ENCODE results near the gene MAMLD1. TPM values are rescaled to one million over a fixed set of nuclear protein-coding genes. Genes with fewer than 3 reads are reported as not detected.
A peak's percentile ranks its signal among the peaks of the same experiment; 100 is the strongest.

The MAMLD1 gene
- polyA plus RNA-seq, 3 donors = 5.2 to 5.9 (median 5.8) TPM

- DNase-seq (ENCODE audit: low read depth in 3 of 3, low spot score in 2 of 3) = no peak
These were observed 126.4 kb downstream of the MAMLD1 start for GRCh38 chrX:150489359-150490015.

GRCh38 chrX:150495496-150495895 lies 132.4 kb downstream of the MAMLD1 start:
- DNase-seq (ENCODE audit: low read depth in 3 of 3, low spot score in 2 of 3) = no peak

- DNase-seq (ENCODE audit: low read depth in 3 of 3, low spot score in 2 of 3) = no peak
These were observed 136.1 kb downstream of the MAMLD1 start for GRCh38 chrX:150499240-150499639.

- no peak for DNase-seq (ENCODE audit: low read depth in 3 of 3, low spot score in 2 of 3)
These were observed 139.0 kb downstream of the MAMLD1 start for GRCh38 chrX:150502091-150502490.

GRCh38 chrX:150502979-150503897 lies 140.1 kb downstream of the MAMLD1 start:
- no peak for DNase-seq (ENCODE audit: low read depth in 3 of 3, low spot score in 2 of 3)

- DNase-seq (ENCODE audit: low read depth in 3 of 3, low spot score in 2 of 3) = no peak
These were observed 140.7 kb downstream of the MAMLD1 start for GRCh38 chrX:150503898-150504219.

- no peak for DNase-seq (ENCODE audit: low read depth in 3 of 3, low spot score in 2 of 3)
These were observed 141.5 kb downstream of the MAMLD1 start for GRCh38 chrX:150504397-150505182.

- no peak for DNase-seq (ENCODE audit: low read depth in 3 of 3, low spot score in 2 of 3)
These were observed 142.9 kb downstream of the MAMLD1 start for GRCh38 chrX:150506020-150506419.

GRCh38 chrX:150506486-150506885 lies 143.4 kb downstream of the MAMLD1 start:
- no peak for DNase-seq (ENCODE audit: low read depth in 3 of 3, low spot score in 2 of 3)

- no peak for DNase-seq (ENCODE audit: low read depth in 3 of 3, low spot score in 2 of 3)
These were observed 144.2 kb downstream of the MAMLD1 start for GRCh38 chrX:150507251-150507856.

- no peak for DNase-seq (ENCODE audit: low read depth in 3 of 3, low spot score in 2 of 3)
These were observed 144.9 kb downstream of the MAMLD1 start for GRCh38 chrX:150508018-150508417.

- peak in 1 of 3 donors; percentile 8 for DNase-seq (ENCODE audit: low read depth in 3 of 3, low spot score in 2 of 3)
These were observed 145.6 kb downstream of the MAMLD1 start for GRCh38 chrX:150508451-150509367.

GRCh38 chrX:150509703-150510102 lies 146.6 kb downstream of the MAMLD1 start:
- no peak for DNase-seq (ENCODE audit: low read depth in 3 of 3, low spot score in 2 of 3)

GRCh38 chrX:150512461-150512901 lies 149.4 kb downstream of the MAMLD1 start:
- DNase-seq (ENCODE audit: low read depth in 3 of 3, low spot score in 2 of 3) = no peak

- DNase-seq (ENCODE audit: low read depth in 3 of 3, low spot score in 2 of 3) = no peak
These were observed 150.4 kb downstream of the MAMLD1 start for GRCh38 chrX:150513544-150513943.

- DNase-seq (ENCODE audit: low read depth in 3 of 3, low spot score in 2 of 3) = no peak
These were observed 151.3 kb downstream of the MAMLD1 start for GRCh38 chrX:150514462-150514861.

- DNase-seq (ENCODE audit: low read depth in 3 of 3, low spot score in 2 of 3) = no peak
These were observed 152.7 kb downstream of the MAMLD1 start for GRCh38 chrX:150515801-150516200.

GRCh38 chrX:150517303-150517910 lies 154.3 kb downstream of the MAMLD1 start:
- no peak for DNase-seq (ENCODE audit: low read depth in 3 of 3, low spot score in 2 of 3)

- no peak for DNase-seq (ENCODE audit: low read depth in 3 of 3, low spot score in 2 of 3)
These were observed 159.4 kb downstream of the MAMLD1 start for GRCh38 chrX:150522494-150522893.

Data from right renal cortex interstitium (tissue), 3 donors.